ENCODE results near the gene PCDHB1. TPM values are rescaled to one million over a fixed set of nuclear protein-coding genes. Genes with fewer than 3 reads are reported as not detected.
"Not testable (repeated sequence)": the region's sequence is repeated elsewhere in the genome, so short reads cannot be mapped to it uniquely, and the experiment has no call there.

Gene PCDHB1
- total and polyA plus RNA-seq, 5 experiments from 2014 or later = not detected

DNA sequence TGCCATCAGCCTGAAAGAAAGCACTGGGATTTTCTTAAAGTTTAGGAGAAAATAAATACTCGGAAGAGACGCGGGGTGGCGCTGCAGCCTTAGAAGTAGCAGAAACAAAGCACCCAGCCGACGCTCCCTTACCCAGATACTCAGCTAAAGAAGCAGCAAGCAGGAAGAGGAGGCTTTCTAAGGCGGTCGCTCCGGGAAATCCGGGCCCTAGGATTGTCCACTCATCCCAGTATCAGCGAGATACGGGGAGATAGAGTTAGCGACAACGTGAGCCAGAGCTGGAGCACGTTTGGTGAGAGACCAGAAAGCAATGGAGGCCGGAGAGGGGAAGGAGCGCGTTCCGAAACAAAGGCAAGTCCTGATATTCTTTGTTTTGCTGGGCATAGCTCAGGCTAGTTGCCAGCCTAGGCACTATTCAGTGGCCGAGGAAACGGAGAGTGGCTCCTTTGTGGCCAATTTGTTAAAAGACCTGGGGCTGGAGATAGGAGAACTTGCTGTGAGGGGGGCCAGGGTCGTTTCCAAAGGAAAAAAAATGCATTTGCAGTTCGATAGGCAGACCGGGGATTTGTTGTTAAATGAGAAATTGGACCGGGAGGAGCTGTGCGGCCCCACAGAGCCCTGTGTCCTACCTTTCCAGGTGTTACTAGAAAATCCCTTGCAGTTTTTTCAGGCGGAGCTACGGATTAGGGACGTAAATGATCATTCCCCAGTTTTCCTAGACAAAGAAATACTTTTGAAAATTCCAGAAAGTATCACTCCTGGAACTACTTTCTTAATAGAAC is 43.5 kb downstream of the PCDHB1 start, which contains the start of gene PCDHB2:
TSS of gene PCDHB2 (plus strand) at position 135 of the 782 bp plus-strand sequence. CDS start at position 311, 176 bp downstream.
- no peak within 1 kb of the TSS for H3K27ac Mint-ChIP-seq

DNA sequence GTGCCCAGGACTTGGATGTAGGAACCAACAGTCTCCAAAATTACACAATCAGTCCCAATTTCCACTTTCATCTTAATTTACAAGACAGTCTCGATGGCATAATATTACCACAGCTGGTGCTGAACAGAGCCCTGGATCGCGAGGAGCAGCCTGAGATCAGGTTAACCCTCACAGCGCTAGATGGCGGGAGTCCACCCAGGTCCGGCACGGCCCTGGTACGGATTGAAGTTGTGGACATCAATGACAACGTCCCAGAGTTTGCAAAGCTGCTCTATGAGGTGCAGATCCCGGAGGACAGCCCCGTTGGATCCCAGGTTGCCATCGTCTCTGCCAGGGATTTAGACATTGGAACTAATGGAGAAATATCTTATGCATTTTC is 44.1 kb downstream of the PCDHB1 start:
- Mint-ChIP-seq H3K9me3 (peaks cover 3 to 72% (median 42%) of the 10 kb centered on the region in 9 donors), H3K27me3 (peaks cover 23 to 67% (median 43%) of the 10 kb centered on the region in 5 donors), H3K36me3 (peaks cover 8 to 52% (median 14%) of the 10 kb centered on the region in 3 donors), H3K4me1 (no peaks in the 10 kb centered on the region), H3K27ac (no peak overlapping the region), H3K4me3 (no peak overlapping the region)
- DNase-seq = no peak
- POLR2A ChIA-PET = no interaction called here
- ATAC-seq = no peak

More for the DNA sequence above, 43.5 kb downstream of the PCDHB1 start, which contains the start of gene PCDHB2:
- POLR2A ChIA-PET = no interaction called here
- H3K4me1 Mint-ChIP-seq = no peaks in the 10 kb centered on the region
- peaks cover 6 to 46% (median 11%) of the 10 kb centered on the region in 3 donors for H3K36me3 Mint-ChIP-seq
- H3K9me3 Mint-ChIP-seq = peaks cover 3 to 72% (median 36%) of the 10 kb centered on the region in 9 donors
- DNase-seq (peak in 1 of 10 donors; percentile 62), ATAC-seq (no peak)
- peak within 1 kb of the TSS in 3 of 10 donors; percentile 23 to 50 (median 41) for H3K4me3 Mint-ChIP-seq
- H3K27me3 Mint-ChIP-seq = peaks cover 23 to 67% (median 37%) of the 10 kb centered on the region in 5 donors

DNA sequence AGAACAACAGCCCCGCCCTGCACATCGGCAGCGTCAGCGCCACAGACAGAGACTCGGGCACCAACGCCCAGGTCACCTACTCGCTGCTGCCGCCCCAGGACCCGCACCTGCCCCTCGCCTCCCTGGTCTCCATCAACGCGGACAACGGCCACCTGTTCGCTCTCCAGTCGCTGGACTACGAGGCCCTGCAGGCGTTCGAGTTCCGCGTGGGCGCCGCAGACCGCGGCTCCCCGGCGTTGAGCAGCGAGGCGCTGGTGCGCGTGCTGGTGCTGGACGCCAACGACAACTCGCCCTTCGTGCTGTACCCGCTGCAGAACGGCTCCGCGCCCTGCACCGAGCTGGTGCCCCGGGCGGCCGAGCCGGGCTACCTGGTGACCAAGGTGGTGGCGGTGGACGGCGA is 45.0 kb downstream of the PCDHB1 start:
- H3K27ac Mint-ChIP-seq, DNase-seq, H3K4me3 Mint-ChIP-seq, ATAC-seq, POLR2A ChIA-PET, H3K4me1 Mint-ChIP-seq: not testable (repeated sequence)
- H3K9me3 Mint-ChIP-seq = peaks cover 3 to 74% (median 46%) of the 10 kb centered on the region in 9 donors
- H3K36me3 Mint-ChIP-seq = peaks cover 14 to 56% (median 17%) of the 10 kb centered on the region in 3 donors
- peaks cover 29 to 70% (median 48%) of the 10 kb centered on the region in 5 donors for H3K27me3 Mint-ChIP-seq

DNA sequence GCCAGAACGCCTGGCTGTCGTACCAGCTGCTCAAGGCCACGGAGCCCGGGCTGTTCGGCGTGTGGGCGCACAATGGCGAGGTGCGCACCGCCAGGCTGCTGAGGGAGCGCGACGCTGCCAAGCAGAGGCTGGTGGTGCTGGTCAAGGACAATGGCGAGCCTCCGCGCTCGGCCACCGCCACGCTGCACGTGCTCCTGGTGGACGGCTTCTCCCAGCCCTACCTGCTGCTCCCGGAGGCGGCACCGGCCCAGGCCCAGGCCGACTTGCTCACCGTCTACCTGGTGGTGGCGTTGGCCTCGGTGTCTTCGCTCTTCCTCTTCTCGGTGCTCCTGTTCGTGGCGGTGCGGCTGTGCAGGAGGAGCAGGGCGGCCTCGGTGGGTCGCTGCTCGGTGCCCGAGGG is 45.4 kb downstream of the PCDHB1 start:
- Mint-ChIP-seq H3K36me3 (peaks cover 14 to 60% (median 17%) of the 10 kb centered on the region in 3 donors), H3K9me3 (peaks cover 3 to 78% (median 46%) of the 10 kb centered on the region in 9 donors), H3K27me3 (peaks cover 29 to 75% (median 52%) of the 10 kb centered on the region in 5 donors)
- DNase-seq, POLR2A ChIA-PET, ATAC-seq, H3K27ac Mint-ChIP-seq, H3K4me3 Mint-ChIP-seq, H3K4me1 Mint-ChIP-seq: not testable (repeated sequence)

DNA sequence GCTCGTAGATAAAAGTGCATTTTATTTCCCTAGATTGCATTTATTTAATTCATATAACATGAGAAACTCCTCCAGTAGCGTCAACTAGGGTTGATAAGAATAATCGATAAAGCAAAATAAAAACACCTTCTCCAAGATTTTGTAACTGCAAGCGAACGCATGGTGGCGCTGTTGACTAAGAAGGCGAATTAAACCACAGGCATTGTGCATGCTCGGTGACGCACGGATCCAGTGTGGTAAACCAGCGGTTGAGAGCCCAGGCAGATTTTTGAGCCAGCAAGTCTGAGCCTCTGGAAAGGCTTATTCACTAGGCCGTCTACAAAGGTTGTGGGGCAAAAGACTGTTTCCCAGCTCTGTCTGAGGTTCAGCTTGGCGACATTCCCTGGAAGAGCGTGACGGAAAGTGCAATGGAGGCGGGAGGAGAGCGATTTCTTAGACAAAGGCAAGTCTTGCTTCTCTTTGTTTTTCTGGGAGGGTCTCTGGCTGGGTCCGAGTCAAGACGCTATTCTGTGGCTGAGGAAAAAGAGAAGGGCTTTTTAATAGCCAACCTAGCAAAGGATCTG is 49.1 kb downstream of the PCDHB1 start, which contains the start of gene PCDHB3:
TSS of gene PCDHB3 (plus strand) at position 231 of the 563 bp plus-strand sequence. CDS start at position 408, 177 bp downstream.
- Mint-ChIP-seq H3K9me3 (peaks cover 0 to 58% (median 28%) of the 10 kb centered on the region in 9 donors), H3K4me3 (peak within 1 kb of the TSS in 2 of 10 donors; percentile 1 to 14), H3K27me3 (peaks cover 19 to 45% (median 43%) of the 10 kb centered on the region in 5 donors), H3K4me1 (no peaks in the 10 kb centered on the region), H3K27ac (no peak within 1 kb of the TSS), H3K36me3 (peaks cover 6 to 36% (median 17%) of the 10 kb centered on the region in 3 donors)
- DNase-seq (peak in 1 of 10 donors; percentile 2), ATAC-seq (no peak)
- POLR2A ChIA-PET = no interaction called here

DNA sequence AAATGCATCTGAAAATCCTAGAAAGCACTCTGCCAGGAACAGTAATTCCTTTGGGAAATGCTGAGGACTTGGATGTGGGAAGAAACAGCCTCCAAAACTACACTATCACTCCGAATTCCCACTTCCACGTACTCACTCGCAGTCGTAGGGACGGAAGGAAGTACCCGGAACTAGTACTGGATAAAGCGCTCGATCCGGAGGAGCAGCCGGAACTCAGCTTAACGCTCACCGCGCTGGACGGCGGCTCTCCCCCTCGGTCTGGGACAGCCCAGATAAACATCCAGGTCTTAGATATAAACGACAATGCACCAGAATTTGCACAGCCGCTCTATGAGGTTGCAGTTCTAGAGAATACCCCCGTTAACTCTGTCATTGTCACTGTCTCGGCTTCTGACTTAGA is 49.9 kb downstream of the PCDHB1 start:
- DNase-seq = no peak
- Mint-ChIP-seq H3K36me3 (peaks cover 6 to 34% (median 17%) of the 10 kb centered on the region in 3 donors), H3K27me3 (peaks cover 20 to 45% (median 36%) of the 10 kb centered on the region in 5 donors), H3K4me1 (no peaks in the 10 kb centered on the region), H3K9me3 (peaks cover 0 to 50% (median 27%) of the 10 kb centered on the region in 9 donors), H3K4me3 (no peak overlapping the region), H3K27ac (no peak overlapping the region)
- no peak for ATAC-seq
- POLR2A ChIA-PET = no interaction called here

DNA sequence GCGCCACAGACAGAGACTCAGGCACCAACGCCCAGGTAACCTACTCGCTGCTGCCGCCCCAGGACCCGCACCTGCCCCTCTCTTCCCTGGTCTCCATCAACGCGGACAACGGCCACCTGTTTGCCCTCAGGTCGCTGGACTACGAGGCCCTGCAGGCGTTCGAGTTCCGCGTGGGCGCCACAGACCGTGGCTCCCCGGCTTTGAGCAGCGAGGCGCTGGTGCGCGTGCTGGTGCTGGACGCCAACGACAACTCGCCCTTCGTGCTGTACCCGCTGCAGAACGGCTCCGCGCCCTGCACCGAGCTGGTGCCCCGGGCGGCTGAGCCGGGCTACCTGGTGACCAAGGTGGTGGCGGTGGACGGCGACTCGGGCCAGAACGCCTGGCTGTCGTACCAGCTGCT is 50.9 kb downstream of the PCDHB1 start:
- H3K27me3 Mint-ChIP-seq = peaks cover 20 to 47% (median 36%) of the 10 kb centered on the region in 5 donors
- not testable (repeated sequence) for H3K4me3 Mint-ChIP-seq

DNA sequence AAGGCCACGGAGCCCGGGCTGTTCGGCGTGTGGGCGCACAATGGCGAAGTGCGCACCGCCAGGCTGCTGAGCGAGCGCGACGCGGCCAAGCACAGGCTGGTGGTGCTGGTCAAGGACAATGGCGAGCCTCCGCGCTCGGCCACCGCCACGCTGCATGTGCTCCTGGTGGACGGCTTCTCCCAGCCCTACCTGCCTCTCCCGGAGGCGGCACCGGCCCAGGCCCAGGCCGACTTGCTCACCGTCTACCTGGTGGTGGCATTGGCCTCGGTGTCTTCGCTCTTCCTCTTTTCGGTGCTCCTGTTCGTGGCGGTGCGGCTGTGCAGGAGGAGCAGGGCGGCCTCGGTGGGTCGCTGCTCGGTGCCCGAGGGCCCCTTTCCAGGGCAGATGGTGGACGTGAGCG is 51.3 kb downstream of the PCDHB1 start:
- Mint-ChIP-seq H3K36me3 (peaks cover 6 to 31% (median 17%) of the 10 kb centered on the region in 3 donors), H3K9me3 (peaks cover 0 to 52% (median 30%) of the 10 kb centered on the region in 9 donors), H3K27me3 (peaks cover 18 to 51% (median 36%) of the 10 kb centered on the region in 5 donors)
- POLR2A ChIA-PET, H3K27ac Mint-ChIP-seq, H3K4me1 Mint-ChIP-seq, DNase-seq, H3K4me3 Mint-ChIP-seq, ATAC-seq: not testable (repeated sequence)

More for the DNA sequence above, 50.9 kb downstream of the PCDHB1 start:
- H3K9me3 Mint-ChIP-seq = peaks cover 0 to 51% (median 30%) of the 10 kb centered on the region in 9 donors
- POLR2A ChIA-PET, H3K27ac Mint-ChIP-seq, H3K4me1 Mint-ChIP-seq, DNase-seq, ATAC-seq: not testable (repeated sequence)
- peaks cover 6 to 31% (median 17%) of the 10 kb centered on the region in 3 donors for H3K36me3 Mint-ChIP-seq

DNA sequence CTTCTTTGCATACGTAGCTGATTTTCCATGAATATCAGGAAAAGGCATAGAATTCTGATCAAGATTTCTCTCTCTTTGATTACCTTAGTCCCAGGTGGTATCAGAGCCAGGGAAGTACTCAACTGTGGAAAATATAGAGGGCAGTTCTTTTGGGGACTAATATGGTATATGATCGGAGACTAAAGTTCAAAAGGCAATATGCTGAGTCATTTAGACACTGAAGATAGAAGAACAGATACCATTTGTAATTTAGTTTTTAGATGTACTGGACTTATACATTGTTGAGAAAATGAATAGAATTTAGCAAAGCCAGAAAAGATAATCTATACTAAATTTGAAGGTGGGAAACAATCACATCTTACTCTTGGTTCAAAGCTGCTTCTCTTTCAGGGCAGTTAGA is 54.2 kb downstream of the PCDHB1 start:
- peaks cover 14 to 24% (median 24%) of the 10 kb centered on the region in 5 donors for H3K27me3 Mint-ChIP-seq
- H3K4me1 Mint-ChIP-seq = no peaks in the 10 kb centered on the region
- no peak overlapping the region for H3K27ac Mint-ChIP-seq
- no peak overlapping the region for H3K4me3 Mint-ChIP-seq
- POLR2A ChIA-PET = no interaction called here
- H3K36me3 Mint-ChIP-seq = peaks cover 0 to 20% (median 10%) of the 10 kb centered on the region in 3 donors
- H3K9me3 Mint-ChIP-seq = peaks cover 0 to 40% (median 19%) of the 10 kb centered on the region in 9 donors
- no peak for DNase-seq
- no peak for ATAC-seq

Other genes starting within 250 kb of the PCDHB1 start
- gene PCDHA4, start 244.3 kb upstream of the PCDHB1 start, total RNA-seq = not detected
- gene PCDHA4, start 244.3 kb upstream of the PCDHB1 start, polyA plus RNA-seq = not detected
- gene PCDHA5, start 229.8 kb upstream of the PCDHB1 start, total RNA-seq = not detected
- not detected for gene PCDHA5, start 229.8 kb upstream of the PCDHB1 start, polyA plus RNA-seq
- gene PCDHA6, start 223.4 kb upstream of the PCDHB1 start, total RNA-seq = not detected
- not detected for gene PCDHA6, start 223.4 kb upstream of the PCDHB1 start, polyA plus RNA-seq
- not detected for gene PCDHA7, start 217.1 kb upstream of the PCDHB1 start, total RNA-seq
- not detected for gene PCDHA7, start 217.1 kb upstream of the PCDHB1 start, polyA plus RNA-seq
- not detected for gene PCDHA8, start 210.2 kb upstream of the PCDHB1 start, total RNA-seq
- not detected for gene PCDHA8, start 210.2 kb upstream of the PCDHB1 start, polyA plus RNA-seq
- gene PCDHA9, start 203.0 kb upstream of the PCDHB1 start, total RNA-seq = not detected
- gene PCDHA9, start 203.0 kb upstream of the PCDHB1 start, polyA plus RNA-seq = not detected
- not detected for gene PCDHA10, start 195.5 kb upstream of the PCDHB1 start, total RNA-seq
- not detected for gene PCDHA10, start 195.5 kb upstream of the PCDHB1 start, polyA plus RNA-seq
- not detected for gene PCDHA11, start 182.4 kb upstream of the PCDHB1 start, total RNA-seq
- not detected for gene PCDHA11, start 182.4 kb upstream of the PCDHB1 start, polyA plus RNA-seq
- not detected for gene PCDHA12, start 176.1 kb upstream of the PCDHB1 start, total RNA-seq
- not detected for gene PCDHA12, start 176.1 kb upstream of the PCDHB1 start, polyA plus RNA-seq
- gene PCDHA13, start 169.2 kb upstream of the PCDHB1 start, total RNA-seq = not detected
- not detected for gene PCDHA13, start 169.2 kb upstream of the PCDHB1 start, polyA plus RNA-seq
- gene PCDHAC1, start 125.1 kb upstream of the PCDHB1 start, total RNA-seq = not detected
- not detected for gene PCDHAC1, start 125.1 kb upstream of the PCDHB1 start, polyA plus RNA-seq
- gene PCDHAC2, start 84.9 kb upstream of the PCDHB1 start, total RNA-seq = not detected
- not detected for gene PCDHAC2, start 84.9 kb upstream of the PCDHB1 start, polyA plus RNA-seq
- not detected for gene PCDHB2, start 43.2 kb downstream of the PCDHB1 start, total RNA-seq
- gene PCDHB2, start 43.2 kb downstream of the PCDHB1 start, polyA plus RNA-seq = under 1 TPM in 1 of 3 donors, not detected in 2; 0.25 TPM
- not detected for gene PCDHB3, start 49.1 kb downstream of the PCDHB1 start, total RNA-seq
- not detected for gene PCDHB3, start 49.1 kb downstream of the PCDHB1 start, polyA plus RNA-seq
- not detected for gene PCDHB4, start 70.4 kb downstream of the PCDHB1 start, total RNA-seq
- not detected for gene PCDHB4, start 70.4 kb downstream of the PCDHB1 start, polyA plus RNA-seq
- under 1 TPM in 1 of 2 experiments, not detected in 1; 0.18 TPM for gene PCDHB5, start 83.8 kb downstream of the PCDHB1 start, total RNA-seq
- not detected for gene PCDHB5, start 83.8 kb downstream of the PCDHB1 start, polyA plus RNA-seq
- not detected for gene PCDHB6, start 98.7 kb downstream of the PCDHB1 start, total RNA-seq
- not detected for gene PCDHB6, start 98.7 kb downstream of the PCDHB1 start, polyA plus RNA-seq
- not detected for gene PCDHB7, start 121.3 kb downstream of the PCDHB1 start, total RNA-seq
- gene PCDHB7, start 121.3 kb downstream of the PCDHB1 start, polyA plus RNA-seq = not detected
- gene PCDHB8, start 126.4 kb downstream of the PCDHB1 start, total RNA-seq = not detected
- gene PCDHB8, start 126.4 kb downstream of the PCDHB1 start, polyA plus RNA-seq = not detected
- gene PCDHB16, start 131.0 kb downstream of the PCDHB1 start, total RNA-seq = not detected
- not detected for gene PCDHB16, start 131.0 kb downstream of the PCDHB1 start, polyA plus RNA-seq
- gene PCDHB9, start 135.8 kb downstream of the PCDHB1 start, total RNA-seq = not detected
- not detected for gene PCDHB9, start 135.8 kb downstream of the PCDHB1 start, polyA plus RNA-seq
- gene PCDHB10, start 141.0 kb downstream of the PCDHB1 start, total RNA-seq = not detected
- not detected for gene PCDHB10, start 141.0 kb downstream of the PCDHB1 start, polyA plus RNA-seq
- not detected for gene PCDHB11, start 148.3 kb downstream of the PCDHB1 start, total RNA-seq
- not detected for gene PCDHB11, start 148.3 kb downstream of the PCDHB1 start, polyA plus RNA-seq
- gene PCDHB12, start 157.3 kb downstream of the PCDHB1 start, total RNA-seq = not detected
- gene PCDHB12, start 157.3 kb downstream of the PCDHB1 start, polyA plus RNA-seq = not detected
- not detected for gene PCDHB13, start 162.5 kb downstream of the PCDHB1 start, total RNA-seq
- gene PCDHB13, start 162.5 kb downstream of the PCDHB1 start, polyA plus RNA-seq = not detected
- not detected for gene PCDHB14, start 172.0 kb downstream of the PCDHB1 start, total RNA-seq
- gene PCDHB14, start 172.0 kb downstream of the PCDHB1 start, polyA plus RNA-seq = not detected
- gene PCDHB15, start 194.0 kb downstream of the PCDHB1 start, total RNA-seq = not detected
- gene PCDHB15, start 194.0 kb downstream of the PCDHB1 start, polyA plus RNA-seq = not detected

All from naive thymus-derived CD8-positive, alpha-beta T cell (primary cell).